ENCODE data around the gene GAB2. TPM values are rescaled to one million over a fixed set of nuclear protein-coding genes. Genes with fewer than 3 reads are reported as not detected.

The GAB2 gene
- total RNA-seq, 2 experiments from 2014 or later: 10.7 to 11.9 TPM

DNA sequence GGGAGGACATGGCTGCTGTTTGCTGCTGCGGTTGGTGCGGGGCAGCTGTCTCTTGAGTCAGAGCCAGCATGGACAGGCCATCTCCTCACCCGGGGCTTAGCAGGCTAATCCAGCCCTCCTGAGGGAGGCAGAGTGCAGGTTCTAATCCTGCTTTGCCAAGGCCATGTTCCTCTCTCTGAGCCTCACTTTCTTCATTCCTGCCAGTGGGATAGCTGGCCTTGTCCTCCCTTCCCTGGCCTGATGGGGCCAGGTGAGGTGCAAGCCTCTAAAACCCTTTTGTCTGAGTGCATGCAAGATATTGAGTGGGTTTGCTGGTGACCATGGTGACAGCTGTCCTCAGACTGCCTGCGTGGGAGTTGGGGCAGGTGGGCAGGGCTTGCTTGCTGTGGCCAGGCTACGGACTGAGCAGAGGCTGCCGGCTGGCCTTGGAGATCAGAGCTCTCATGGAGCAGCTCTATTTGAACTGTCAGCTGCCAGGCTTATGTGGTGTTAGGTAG is 225.3 kb downstream of the GAB2 start:
- ChIA-PET POLR2A (no interaction called here), CTCF (no interaction called here)
- TF ChIP-seq, protein P1, sequence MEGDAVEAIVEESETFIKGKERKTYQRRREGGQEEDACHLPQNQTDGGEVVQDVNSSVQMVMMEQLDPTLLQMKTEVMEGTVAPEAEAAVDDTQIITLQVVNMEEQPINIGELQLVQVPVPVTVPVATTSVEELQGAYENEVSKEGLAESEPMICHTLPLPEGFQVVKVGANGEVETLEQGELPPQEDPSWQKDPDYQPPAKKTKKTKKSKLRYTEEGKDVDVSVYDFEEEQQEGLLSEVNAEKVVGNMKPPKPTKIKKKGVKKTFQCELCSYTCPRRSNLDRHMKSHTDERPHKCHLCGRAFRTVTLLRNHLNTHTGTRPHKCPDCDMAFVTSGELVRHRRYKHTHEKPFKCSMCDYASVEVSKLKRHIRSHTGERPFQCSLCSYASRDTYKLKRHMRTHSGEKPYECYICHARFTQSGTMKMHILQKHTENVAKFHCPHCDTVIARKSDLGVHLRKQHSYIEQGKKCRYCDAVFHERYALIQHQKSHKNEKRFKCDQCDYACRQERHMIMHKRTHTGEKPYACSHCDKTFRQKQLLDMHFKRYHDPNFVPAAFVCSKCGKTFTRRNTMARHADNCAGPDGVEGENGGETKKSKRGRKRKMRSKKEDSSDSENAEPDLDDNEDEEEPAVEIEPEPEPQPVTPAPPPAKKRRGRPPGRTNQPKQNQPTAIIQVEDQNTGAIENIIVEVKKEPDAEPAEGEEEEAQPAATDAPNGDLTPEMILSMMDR (IDR thresholded peaks at IDR 0.05): no peak
- H3K27ac ChIP-seq (ENCODE audit: low read depth in 1 of 2, low read length in 2 of 2): no peak overlapping the region
- no peaks in the 10 kb centered on the region for H3K9me3 ChIP-seq (ENCODE audit: control insufficient read depth in 1 of 2, insufficient read depth in 1 of 2, low read length in 2 of 2)
- H3K27me3 ChIP-seq (ENCODE audit: control insufficient read depth in 1 of 2, insufficient read depth in 2 of 2, low read length in 2 of 2): no peaks in the 10 kb centered on the region
- ATAC-seq (ENCODE audit: poor library complexity): no peak
- intact Hi-C loops (cut with DNase I, micrococcal nuclease): loop anchor here in 1 of 2 experiments (5.0 kb wide), 1 partner anchor 110 kb away; no protein-coding TSS in a partner anchor
- H3K4me1 ChIP-seq (ENCODE audit: insufficient read depth, low read length): peaks cover 45% of the 10 kb centered on the region
- Mint-ChIP-seq H3K27me3 (no peaks in the 10 kb centered on the region), H3K36me3 (ENCODE audit: low read depth) (peaks cover 29% of the 10 kb centered on the region), H3K4me1 (ENCODE audit: low read depth) (peaks cover 68% of the 10 kb centered on the region), H3K27ac (peak overlapping the region; percentile 69), H3K4me3 (peak overlapping the region; percentile 56), H3K9me3 (no peaks in the 10 kb centered on the region)
- no peak for DNase-seq
- H3K36me3 ChIP-seq (ENCODE audit: insufficient read depth, low read length): no peaks in the 10 kb centered on the region
- no peak overlapping the region for H3K4me3 ChIP-seq (ENCODE audit: low read length)

DNA sequence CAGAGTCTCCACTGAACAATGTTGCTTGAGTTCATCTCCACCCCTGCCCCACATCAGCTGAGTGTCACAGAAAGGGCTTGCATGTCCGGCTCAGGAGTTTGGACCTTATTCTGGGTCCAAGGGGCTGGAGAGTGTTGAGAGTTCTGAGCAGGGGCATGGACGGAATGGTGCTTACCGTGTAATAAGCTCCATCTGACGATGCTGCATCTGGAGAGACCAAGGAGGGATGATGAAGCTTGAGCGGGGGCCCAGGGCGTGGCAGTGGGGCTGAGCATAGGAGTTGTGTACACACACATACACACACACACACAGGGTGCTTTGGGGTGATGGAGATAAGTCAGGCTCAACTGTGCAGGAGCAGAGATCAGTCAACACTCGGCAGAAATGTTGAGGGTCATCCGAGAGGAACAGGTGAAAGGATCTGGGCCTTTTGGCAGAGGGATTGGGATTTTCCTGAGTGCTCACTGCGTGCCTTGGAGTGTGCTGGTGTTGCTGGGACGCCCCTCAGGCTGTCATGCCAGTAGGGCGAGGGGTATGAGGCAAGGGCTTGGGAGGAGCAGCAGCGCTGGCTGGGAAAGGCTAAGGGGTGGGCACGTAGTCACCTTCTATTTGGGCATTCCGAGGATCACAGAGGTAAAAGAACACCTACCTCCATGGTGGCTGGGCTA is 226.6 kb downstream of the GAB2 start:
- ChIA-PET POLR2A (interaction anchor here (4.2 kb wide), 1 partner anchor 51 kb away, joined by 32 read pairs; the partner anchor contains the start of gene ALG8), CTCF (interaction anchor here (1.7 kb wide), 1 partner anchor 10 kb away, joined by 5 read pairs; no protein-coding TSS in a partner anchor)
- H3K9me3 Mint-ChIP-seq: no peaks in the 10 kb centered on the region
- ATAC-seq (ENCODE audit: poor library complexity) (no peak), DNase-seq (no peak)
- Histone ChIP-seq H3K9me3 (ENCODE audit: control insufficient read depth in 1 of 2, insufficient read depth in 1 of 2, low read length in 2 of 2) (no peaks in the 10 kb centered on the region), H3K4me3 (ENCODE audit: low read length) (no peak overlapping the region), H3K27me3 (ENCODE audit: control insufficient read depth in 1 of 2, insufficient read depth in 2 of 2, low read length in 2 of 2) (no peaks in the 10 kb centered on the region), H3K27ac (ENCODE audit: low read depth in 1 of 2, low read length in 2 of 2) (no peak overlapping the region), H3K36me3 (ENCODE audit: insufficient read depth, low read length) (no peaks in the 10 kb centered on the region), H3K4me1 (ENCODE audit: insufficient read depth, low read length) (peaks cover 49% of the 10 kb centered on the region)
- H3K27ac Mint-ChIP-seq: peak overlapping the region; percentile 99
- H3K36me3 Mint-ChIP-seq (ENCODE audit: low read depth): peaks cover 29% of the 10 kb centered on the region
- TF ChIP-seq, protein P1 (IDR thresholded peaks at IDR 0.05): no peak
- intact Hi-C loops (cut with DNase I, micrococcal nuclease): loop anchor here in 1 of 2 experiments (5.0 kb wide), 1 partner anchor 109 kb away; no protein-coding TSS in a partner anchor
- H3K27me3 Mint-ChIP-seq: no peaks in the 10 kb centered on the region
- H3K4me3 Mint-ChIP-seq: peak overlapping the region; percentile 99
- peaks cover 74% of the 10 kb centered on the region for H3K4me1 Mint-ChIP-seq (ENCODE audit: low read depth)

DNA sequence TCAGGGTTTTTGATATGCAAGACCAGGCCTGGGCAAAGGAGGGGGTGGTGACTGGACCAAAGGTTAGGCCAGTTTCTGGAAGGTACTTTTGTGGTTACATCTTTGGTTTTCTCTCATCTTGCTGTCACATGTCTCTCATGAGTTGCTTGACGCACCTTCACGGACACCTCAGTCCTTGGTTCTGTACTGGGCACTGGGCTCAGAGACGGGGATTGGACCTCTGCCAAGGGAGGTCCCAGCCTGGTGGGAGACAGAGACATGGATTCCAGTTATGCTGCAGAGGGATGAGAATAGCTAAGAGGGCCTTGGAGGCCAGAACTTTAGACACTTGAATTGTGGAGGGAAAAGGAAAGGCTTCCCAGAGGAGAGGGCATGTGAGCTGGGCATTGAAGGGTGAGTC is 227.2 kb downstream of the GAB2 start:
- H3K27ac ChIP-seq (ENCODE audit: low read depth in 1 of 2, low read length in 2 of 2): no peak overlapping the region
- POLR2A ChIA-PET: interaction anchor here (2.8 to 4.2 kb wide), 3 partner anchors 11 to 384 kb away, joined by 9 to 51 read pairs (median 32); partner anchors contain the start of genes ALG8 and NARS2
- DNase-seq: no peak

More for the DNA sequence above, 227.2 kb downstream of the GAB2 start:
- CTCF ChIA-PET: interaction anchor here (1.7 kb wide), 1 partner anchor 11 kb away, joined by 5 read pairs; no protein-coding TSS in a partner anchor
- Histone ChIP-seq H3K27me3 (ENCODE audit: control insufficient read depth in 1 of 2, insufficient read depth in 2 of 2, low read length in 2 of 2) (no peaks in the 10 kb centered on the region), H3K9me3 (ENCODE audit: control insufficient read depth in 1 of 2, insufficient read depth in 1 of 2, low read length in 2 of 2) (no peaks in the 10 kb centered on the region), H3K4me1 (ENCODE audit: insufficient read depth, low read length) (peaks cover 53% of the 10 kb centered on the region), H3K36me3 (ENCODE audit: insufficient read depth, low read length) (no peaks in the 10 kb centered on the region), H3K4me3 (ENCODE audit: low read length) (no peak overlapping the region)
- H3K27ac Mint-ChIP-seq: peak overlapping the region; percentile 99
- peak overlapping the region; percentile 99 for H3K4me3 Mint-ChIP-seq
- H3K9me3 Mint-ChIP-seq: no peaks in the 10 kb centered on the region
- intact Hi-C loops (cut with DNase I, micrococcal nuclease): loop anchor here in 1 of 2 experiments (5.0 kb wide), 1 partner anchor 108 kb away; no protein-coding TSS in a partner anchor
- TF ChIP-seq, protein P1 (IDR thresholded peaks at IDR 0.05): no peak
- H3K4me1 Mint-ChIP-seq (ENCODE audit: low read depth): peaks cover 73% of the 10 kb centered on the region
- ATAC-seq (ENCODE audit: poor library complexity): no peak
- H3K27me3 Mint-ChIP-seq: no peaks in the 10 kb centered on the region
- peaks cover 29% of the 10 kb centered on the region for H3K36me3 Mint-ChIP-seq (ENCODE audit: low read depth)

Data from CD4-positive, alpha-beta T cell (primary cell).